Stimulated activated CD8-positive, alpha-beta memory T cell treated with anti-CD3 and anti-CD28 coated beads, Interleukin-2, amount 100 ng/mL, for 1 hour (primary cell): ENCODE results near the gene MYLIP.
A peak's percentile ranks its signal among the peaks of the same experiment; 100 is the strongest.

ENCODE experiments used
- DNase-seq, 2 donors: peaks; one replicate each; pipeline ENCODE4 v3.0.0-alpha.2; 2020; ENCODE audit warnings: low read depth in 2 of 2

The MYLIP gene

DNA sequence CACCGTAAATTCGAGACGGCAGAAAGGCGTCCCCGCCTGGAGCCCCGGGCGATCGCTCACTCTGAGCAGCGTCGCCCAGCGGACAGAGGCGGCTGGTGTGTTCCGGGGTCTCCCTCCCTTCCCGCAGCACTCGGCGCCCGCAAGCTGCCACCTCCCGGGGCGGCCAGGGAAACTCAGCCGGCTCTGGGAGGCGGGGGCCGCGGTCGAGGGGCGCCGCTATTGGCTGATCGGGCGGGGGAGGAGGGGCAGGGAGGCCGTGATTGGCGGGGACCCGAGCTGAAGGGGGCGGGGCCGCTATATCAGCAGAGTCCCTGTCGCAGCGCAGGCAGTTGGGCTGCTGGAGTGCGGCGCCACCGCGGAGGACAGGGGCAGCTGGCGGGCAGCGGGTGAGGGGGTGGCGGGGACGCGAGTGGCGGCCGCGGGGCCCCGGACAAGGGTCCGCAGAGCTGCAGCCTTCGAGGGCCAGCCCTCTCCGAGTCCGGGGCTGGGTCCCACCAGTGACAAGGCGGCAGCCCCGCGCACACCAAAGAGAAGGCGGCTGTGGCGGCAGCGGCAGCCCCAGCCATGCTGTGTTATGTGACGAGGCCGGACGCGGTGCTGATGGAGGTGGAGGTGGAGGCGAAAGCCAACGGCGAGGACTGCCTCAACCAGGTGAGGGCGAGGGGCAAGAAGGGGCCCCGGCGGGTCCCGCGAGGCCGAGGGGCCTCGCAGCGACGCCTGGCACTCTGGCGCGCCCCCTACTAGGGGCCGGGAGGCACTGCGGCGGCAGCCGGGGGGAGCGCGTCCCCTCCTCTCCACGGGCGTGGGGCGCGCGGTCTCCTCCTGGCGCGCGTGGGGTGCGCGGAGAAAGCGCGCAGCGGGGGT, at the start of gene MYLIP:
TSS of gene MYLIP (plus strand) at position 328 of the 864 bp plus-strand sequence. CDS start at position 565, 237 bp downstream.
- DNase-seq, result peak; percentile 96 to 98

GRCh38 chr6:16079354-16079753, 49.5 kb upstream of the MYLIP start:
- no peak for DNase-seq

DNA sequence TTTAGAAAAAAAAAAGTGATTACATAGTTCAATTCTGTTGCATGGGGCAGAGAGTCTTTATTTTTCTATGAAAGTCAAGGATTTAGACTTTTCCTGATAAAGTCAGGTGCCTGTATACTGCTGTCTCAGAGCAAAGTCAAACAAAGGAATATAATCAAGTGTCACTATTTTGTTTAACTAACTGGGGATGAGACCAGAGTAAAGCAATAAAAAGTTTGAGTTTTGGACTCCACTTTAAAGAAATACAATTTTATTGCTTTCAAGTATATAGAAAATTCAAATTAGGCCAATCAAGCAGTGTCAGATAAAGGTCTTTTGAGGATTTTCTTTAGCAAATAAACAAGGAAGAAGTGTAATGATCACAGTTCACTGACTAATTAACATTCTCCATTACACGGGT, 48.7 kb upstream of the MYLIP start:
- DNase-seq, result no peak

DNA sequence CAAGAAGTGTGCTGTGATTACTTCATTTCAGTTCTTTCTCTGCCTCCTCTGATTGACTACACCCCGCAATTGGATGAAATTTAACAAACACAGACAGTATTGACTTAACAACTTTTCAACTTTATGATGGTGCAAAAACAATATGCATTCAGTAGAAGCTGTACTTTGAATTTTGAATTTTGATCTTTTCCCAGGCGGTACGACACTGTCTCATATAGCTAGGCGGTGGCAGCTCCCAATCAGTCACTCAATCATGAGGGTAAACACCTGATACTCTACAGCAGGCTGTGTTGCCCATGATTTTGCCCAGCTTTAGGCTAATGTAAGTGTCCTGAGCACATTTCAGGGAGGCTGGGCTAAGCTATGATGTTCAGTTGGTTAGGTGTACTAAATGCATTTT, 47.6 kb upstream of the MYLIP start:
- DNase-seq, result no peak

DNA sequence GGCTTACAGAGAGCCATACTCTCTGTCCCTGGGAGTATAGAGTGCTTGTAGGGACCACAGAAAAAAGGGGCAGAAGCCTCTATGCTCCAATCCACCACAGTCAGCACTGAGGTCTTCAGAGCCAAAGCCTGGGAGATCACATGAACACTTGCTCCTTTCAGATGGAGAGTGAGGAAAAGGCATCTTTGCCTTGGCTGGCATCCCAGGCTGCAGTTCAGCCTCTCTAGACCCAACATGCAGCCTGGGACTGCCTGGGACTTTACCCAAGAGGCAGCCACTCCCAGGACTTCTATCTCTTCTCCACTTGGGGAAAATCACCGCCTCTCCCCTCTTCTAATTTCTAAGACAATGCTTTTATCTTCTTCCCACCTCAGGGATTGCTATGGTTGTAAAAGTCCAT, 46.5 kb upstream of the MYLIP start:
- no peak for DNase-seq

GRCh38 chr6:16086965-16087364, 41.9 kb upstream of the MYLIP start:
- no peak for DNase-seq

- no peak for DNase-seq
These were observed 41.5 kb upstream of the MYLIP start for GRCh38 chr6:16087386-16087785.

DNA sequence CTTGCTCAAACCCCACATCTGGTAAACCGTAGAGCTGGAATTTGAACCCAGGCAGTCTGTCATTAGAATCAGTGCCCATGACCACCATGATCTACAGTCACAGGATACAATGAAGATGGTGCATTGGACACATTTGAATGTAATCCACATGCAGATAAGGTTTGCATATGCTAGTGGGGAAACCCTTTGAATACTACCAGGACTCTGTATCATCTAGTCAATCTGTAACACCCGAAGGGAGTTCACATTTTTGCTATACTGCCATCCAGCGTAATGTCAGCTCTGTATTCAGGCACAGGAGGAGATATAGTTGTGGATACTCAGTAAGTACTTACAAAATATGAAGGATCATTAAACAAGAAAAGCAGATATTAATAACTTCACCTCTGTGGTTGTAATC, 40.5 kb upstream of the MYLIP start:
- no peak for DNase-seq

GRCh38 chr6:16089232-16090062, 39.4 kb upstream of the MYLIP start:
- DNase-seq, result no peak

DNA sequence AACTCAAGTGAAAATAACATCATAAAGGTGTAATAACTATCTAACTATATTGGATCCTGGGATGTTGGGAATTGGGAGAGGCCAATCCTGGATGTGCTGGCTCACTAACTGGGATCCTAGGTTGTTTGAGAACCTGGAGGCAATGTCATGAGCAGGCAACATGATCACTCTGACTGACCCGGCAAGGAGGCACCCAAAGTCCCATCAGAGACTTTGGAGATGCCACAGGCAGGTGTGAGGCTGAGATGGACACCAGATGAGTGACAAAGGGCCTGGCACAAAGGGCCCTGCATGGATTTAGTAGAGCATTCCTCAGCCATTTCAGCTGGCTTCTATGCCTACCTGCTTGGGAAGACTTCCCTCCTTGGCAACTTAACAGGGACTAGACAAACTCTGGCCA, 38.4 kb upstream of the MYLIP start:
- no peak for DNase-seq

GRCh38 chr6:16090920-16091319, 38.0 kb upstream of the MYLIP start:
- no peak for DNase-seq

GRCh38 chr6:16092140-16092539, 36.7 kb upstream of the MYLIP start:
- DNase-seq, result no peak

DNA sequence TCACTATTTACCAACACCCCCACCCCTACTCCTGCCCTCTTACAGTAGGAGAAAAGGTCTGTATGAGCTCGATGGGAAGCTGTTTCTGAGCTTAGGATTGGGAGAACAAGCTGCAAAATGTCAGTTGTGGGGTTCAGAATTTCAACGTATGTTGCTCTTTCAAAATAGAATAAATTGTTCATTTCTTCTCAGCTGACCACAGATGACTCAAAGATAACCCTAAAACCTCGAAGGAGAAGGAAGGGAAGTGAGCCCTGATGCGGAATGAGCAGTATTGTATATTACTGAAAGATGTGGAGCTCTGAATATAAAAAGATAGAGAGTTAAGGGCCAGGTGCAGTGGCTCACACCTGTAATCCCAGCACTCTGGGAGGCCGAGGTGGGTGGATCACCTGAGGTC, 35.9 kb upstream of the MYLIP start:
- DNase-seq, result no peak

- no peak for DNase-seq
These were observed 33.7 kb upstream of the MYLIP start for GRCh38 chr6:16095180-16095579.

DNA sequence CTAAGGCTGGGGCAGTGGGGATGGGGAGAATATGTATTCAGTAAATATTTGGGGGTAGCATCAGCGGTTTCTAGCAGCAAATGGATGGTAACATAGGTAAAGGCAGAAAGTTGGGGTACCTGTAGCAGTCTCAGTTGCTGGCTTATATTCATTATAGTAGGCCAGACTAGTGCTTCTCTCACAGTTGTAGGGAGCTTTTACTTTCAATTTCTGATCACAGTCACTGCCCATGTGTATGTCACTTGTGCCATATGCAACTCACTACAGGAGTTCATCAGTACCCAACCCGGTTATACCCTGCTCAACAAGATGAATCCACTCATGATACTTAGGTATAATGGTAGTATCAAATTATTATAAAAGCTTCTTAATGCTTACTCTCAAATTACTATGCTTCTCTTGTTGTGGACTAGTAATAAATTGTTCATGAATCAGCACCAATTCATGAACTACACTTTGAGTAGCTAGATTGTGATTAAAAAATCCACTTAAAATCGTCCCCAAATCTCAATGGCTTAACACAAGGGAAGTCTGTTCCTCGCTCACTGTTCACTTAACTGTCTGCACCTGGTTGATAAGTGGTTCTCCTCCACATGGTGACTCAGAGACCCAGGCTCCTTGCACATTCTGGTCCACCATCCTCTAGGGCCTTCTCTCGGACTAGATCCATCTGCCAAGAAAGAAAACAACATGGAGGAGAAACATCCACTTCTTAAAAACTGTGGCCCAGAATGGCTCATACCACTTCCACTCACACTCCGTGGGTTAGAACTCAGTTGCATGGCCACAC, 31.3 kb upstream of the MYLIP start:
- no peak for DNase-seq

DNA sequence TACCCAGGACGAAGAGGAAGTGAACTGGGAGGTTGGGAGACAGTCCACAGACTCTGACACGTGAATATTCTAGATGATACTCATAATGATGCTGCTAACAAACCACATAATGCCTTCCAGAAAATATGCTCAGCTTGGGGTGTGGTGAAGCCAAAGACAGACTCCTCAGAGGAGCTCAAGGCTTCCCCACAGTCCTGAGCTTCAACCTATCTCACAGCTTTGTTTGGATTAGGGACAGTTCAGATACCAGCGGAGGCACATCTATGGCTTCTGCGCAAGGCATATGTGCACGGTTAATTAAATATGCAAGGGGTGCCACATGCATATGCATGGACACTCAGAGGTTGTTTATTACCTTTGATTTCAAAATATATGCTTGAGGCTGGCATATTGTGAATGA, 30.7 kb upstream of the MYLIP start:
- no peak for DNase-seq

- no peak for DNase-seq
These were observed 26.7 kb upstream of the MYLIP start for GRCh38 chr6:16102208-16102607.

DNA sequence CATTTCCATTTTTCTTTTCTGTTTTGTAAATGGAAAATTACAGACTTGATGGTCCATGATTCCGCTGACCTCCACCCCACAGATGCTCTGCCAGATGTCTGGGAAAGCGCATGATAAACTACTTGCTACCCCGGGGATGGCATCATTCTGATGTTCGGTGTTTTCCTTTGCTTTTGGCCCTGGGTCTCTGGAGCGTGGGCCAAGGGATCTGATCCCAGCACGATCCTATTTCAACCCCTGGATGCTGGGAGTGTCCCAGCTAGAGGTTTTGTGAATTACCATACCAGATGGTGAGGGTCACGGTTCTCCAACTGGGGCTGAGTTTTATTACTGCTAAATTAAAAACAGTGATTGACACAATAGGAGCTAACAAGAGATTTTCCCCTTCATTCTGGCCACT, 25.2 kb upstream of the MYLIP start:
- DNase-seq, result no peak

DNA sequence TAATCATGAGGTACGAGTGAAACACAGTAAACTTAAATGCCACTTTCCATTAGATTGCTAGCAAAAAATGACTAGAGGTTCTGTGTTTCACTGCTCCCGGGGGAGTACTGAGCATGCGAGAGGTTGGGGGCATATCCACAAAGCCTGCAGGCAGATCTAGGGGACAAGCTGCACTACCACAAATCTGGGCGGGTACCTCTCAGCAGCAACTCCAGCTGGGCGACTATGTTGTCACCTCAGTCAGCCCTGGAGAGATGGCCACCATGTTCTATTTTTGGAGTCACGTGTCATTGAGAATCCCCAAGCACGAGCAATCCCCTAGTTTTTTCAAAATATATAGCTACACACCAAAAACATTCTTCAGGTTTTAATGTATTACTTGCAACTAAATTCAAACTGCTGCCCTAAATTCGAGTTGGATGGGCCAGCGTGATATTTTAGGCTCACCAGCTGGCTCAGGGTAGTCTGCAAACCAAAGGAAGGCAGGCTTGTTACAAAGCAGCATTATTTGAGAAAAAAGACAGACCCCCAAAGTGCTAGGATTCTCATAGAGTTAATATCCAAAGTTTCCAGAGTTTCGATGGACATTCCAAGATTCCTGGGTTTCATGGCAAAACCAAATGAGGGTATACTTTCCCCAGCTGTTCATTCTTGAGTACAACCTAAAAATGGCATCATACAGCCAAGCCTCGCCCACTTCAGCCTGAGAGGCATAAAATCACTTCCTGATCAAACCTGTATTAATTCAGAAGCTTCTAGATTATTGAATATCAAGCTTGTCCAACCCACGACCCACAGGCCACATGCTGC, 24.1 kb upstream of the MYLIP start:
- DNase-seq, result no peak

DNA sequence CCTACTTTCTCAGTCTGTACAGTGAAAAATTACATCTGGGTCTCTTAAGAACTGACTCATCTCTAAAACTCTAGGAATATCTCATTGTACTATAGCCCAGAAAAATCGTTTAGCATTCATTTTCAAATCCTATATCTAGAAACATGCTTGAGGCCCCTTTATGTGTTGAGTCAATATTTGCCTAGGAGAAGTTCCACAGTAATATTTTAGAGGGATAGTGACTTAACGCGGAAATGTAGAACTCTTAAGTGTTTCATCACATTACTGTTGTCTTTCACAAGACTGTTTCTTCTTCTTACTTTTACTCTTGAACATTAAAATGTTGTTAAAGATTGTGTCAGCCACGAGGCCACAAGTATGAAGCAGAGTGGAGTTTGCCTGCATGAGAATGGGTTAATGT, 23.0 kb upstream of the MYLIP start:
- DNase-seq, result no peak
